H9 (cell line): Measurements from ENCODE around the gene ARHGEF6. TPM values are rescaled to one million over a fixed set of nuclear protein-coding genes. Genes with fewer than 3 reads are reported as not detected.

Experiments used
- DNase-seq: peaks from one replicate; pipeline ENCODE4 v3.0.0-alpha.2; 2017
- H2AFZ ChIP-seq: one replicate; pipeline ENCODE4 v1.6.1; 2013; ENCODE audit warnings: mild to moderate bottlenecking, low read length, control low read depth, moderate library complexity
- H2AK5ac ChIP-seq: 2 replicates; pipeline ENCODE4 v1.6.1; 2013; ENCODE audit warnings: low read length, control low read depth, mixed read lengths; ENCODE audit not compliant: insufficient read length
- H2BK120ac ChIP-seq: one replicate; pipeline ENCODE4 v1.6.1; 2013; ENCODE audit warnings: low read depth, mild to moderate bottlenecking, low read length, control low read depth, inconsistent platforms; ENCODE audit not compliant: poor library complexity, severe bottlenecking
- H2BK12ac ChIP-seq: 2 replicates; pipeline ENCODE4 v1.6.1; 2013; ENCODE audit warnings: low read length, control low read depth, mixed read lengths, low read depth; ENCODE audit not compliant: insufficient read length
- H2BK15ac ChIP-seq: 2 replicates; pipeline ENCODE4 v1.6.1; 2013; ENCODE audit warnings: low read depth, low read length, control low read depth
- H2BK20ac ChIP-seq: one replicate; pipeline ENCODE4 v1.6.1; 2013; ENCODE audit warnings: low read depth, mild to moderate bottlenecking, low read length, control low read depth, inconsistent platforms; ENCODE audit not compliant: poor library complexity, severe bottlenecking
- H2BK5ac ChIP-seq: 2 replicates; pipeline ENCODE4 v1.6.1; 2013; ENCODE audit warnings: low read length, control low read depth, mixed read lengths; ENCODE audit not compliant: insufficient read length
- H3K14ac ChIP-seq: 2 replicates; pipeline ENCODE4 v1.6.1; 2013; ENCODE audit warnings: low read length, control low read depth; ENCODE audit not compliant: insufficient read depth
- H3K18ac ChIP-seq: 2 replicates; pipeline ENCODE4 v1.6.1; 2013; ENCODE audit warnings: low read depth, mild to moderate bottlenecking, mixed read lengths, low read length, control low read depth; ENCODE audit not compliant: insufficient read length
- H3K23ac ChIP-seq: 2 replicates; pipeline ENCODE4 v1.6.1; 2013; ENCODE audit warnings: low read length, control low read depth, mixed read lengths, low read depth; ENCODE audit not compliant: insufficient read length
- H3K23me2 ChIP-seq: 2 replicates; pipeline ENCODE4 v1.6.1; 2013; ENCODE audit warnings: low read depth, mild to moderate bottlenecking, mixed read lengths, low read length, control low read depth; ENCODE audit not compliant: insufficient read length, poor library complexity, severe bottlenecking
- H3K27ac ChIP-seq: 2 replicates; pipeline ENCODE4 v1.5.1; 2013; ENCODE audit warnings: low read length, control low read depth, mixed read lengths, low read depth; ENCODE audit not compliant: insufficient read length
- H3K27me3 ChIP-seq: 2 replicates; pipeline ENCODE4 v1.6.1; 2013; ENCODE audit warnings: low read length, control low read depth, inconsistent platforms; ENCODE audit not compliant: insufficient read depth
- H3K4ac ChIP-seq: 2 replicates; pipeline ENCODE4 v1.6.1; 2013; ENCODE audit warnings: low read depth, mild to moderate bottlenecking, control low read depth, inconsistent platforms, low read length, moderate library complexity
- H3K4me1 ChIP-seq: 2 replicates; pipeline ENCODE4 v1.6.1; 2013; ENCODE audit warnings: low read length, control low read depth, inconsistent platforms; ENCODE audit not compliant: insufficient read depth
- H3K4me2 ChIP-seq: 2 replicates; pipeline ENCODE4 v1.6.1; 2013; ENCODE audit warnings: low read length, control low read depth, mixed read lengths; ENCODE audit not compliant: insufficient read length, insufficient read depth
- H3K56ac ChIP-seq: 2 replicates; pipeline ENCODE4 v1.6.1; 2013; ENCODE audit warnings: low read depth, mild to moderate bottlenecking, mixed read lengths, low read length, control low read depth; ENCODE audit not compliant: insufficient read length
- H3K79me1 ChIP-seq: 2 replicates; pipeline ENCODE4 v1.6.1; 2013; ENCODE audit warnings: low read depth, mild to moderate bottlenecking, moderate library complexity, low read length, control low read depth, inconsistent platforms; ENCODE audit not compliant: insufficient read depth, poor library complexity, severe bottlenecking
- H3K79me2 ChIP-seq: 2 replicates; pipeline ENCODE4 v1.6.1; 2013; ENCODE audit warnings: low read length, control low read depth, inconsistent platforms; ENCODE audit not compliant: insufficient read depth
- H3K9ac ChIP-seq: 2 replicates; pipeline ENCODE4 v1.6.1; 2013; ENCODE audit warnings: low read length, control low read depth, mixed read lengths; ENCODE audit not compliant: insufficient read length; ENCODE audit errors: extremely low read depth
- H3K9me3 ChIP-seq: one replicate; pipeline ENCODE4 v1.6.1; 2013; ENCODE audit warnings: low read depth, low read length, inconsistent platforms; ENCODE audit not compliant: control insufficient read depth
- H3T11ph ChIP-seq: one replicate; pipeline ENCODE4 v1.6.1; 2013; ENCODE audit warnings: mild to moderate bottlenecking, low read length, control low read depth, inconsistent platforms
- H4K20me1 ChIP-seq: one replicate; pipeline ENCODE4 v1.6.1; 2013; ENCODE audit not compliant: control insufficient read depth, insufficient read length, insufficient read depth
- H4K5ac ChIP-seq: 2 replicates; pipeline ENCODE4 v1.6.1; 2013; ENCODE audit warnings: low read depth, mild to moderate bottlenecking, mixed read lengths, low read length, control low read depth; ENCODE audit not compliant: insufficient read length
- H4K8ac ChIP-seq: replicated peaks from 2 replicates; pipeline ENCODE4 v1.6.1; 2013; ENCODE audit warnings: low read length, control low read depth, mixed read lengths, low read depth; ENCODE audit not compliant: insufficient read length
- H4K91ac ChIP-seq: 2 replicates; pipeline ENCODE4 v1.6.1; 2013; ENCODE audit warnings: low read depth, mild to moderate bottlenecking, moderate library complexity, mixed read lengths, low read length, control low read depth; ENCODE audit not compliant: insufficient read length
- H3K27ac Mint-ChIP-seq, 3 experiments: 2 replicates in 2 of 3; 3 replicates in 1 of 3; pipeline ENCODE4 v1.8.0; 2020 to 2021; ENCODE audit warnings: mixed read lengths in 3 of 3, mild to moderate bottlenecking in 1 of 3, moderate library complexity in 1 of 3
- H3K27me3 Mint-ChIP-seq: 2 replicates; pipeline ENCODE4 v1.8.0; 2021; ENCODE audit warnings: low read depth, mild to moderate bottlenecking, moderate library complexity, mixed read lengths
- H3K36me3 Mint-ChIP-seq, 3 experiments: 2 replicates in 2 of 3; 3 replicates in 1 of 3; pipeline ENCODE4 v1.8.0; 2020 to 2021; ENCODE audit warnings: low read depth in 3 of 3, mixed read lengths in 3 of 3; ENCODE audit not compliant: insufficient read depth in 1 of 3
- H3K4me1 Mint-ChIP-seq, 2 experiments: 2 replicates each; pipeline ENCODE4 v1.8.0; 2020; ENCODE audit warnings: mixed read lengths in 2 of 2
- H3K4me3 Mint-ChIP-seq, 2 experiments: 2 replicates in 1 of 2; 3 replicates in 1 of 2; pipeline ENCODE4 v1.8.0; 2020 to 2021; ENCODE audit warnings: mild to moderate bottlenecking in 2 of 2, mixed read lengths in 2 of 2, moderate library complexity in 1 of 2
- H3K9me3 Mint-ChIP-seq, 2 experiments: 2 replicates in 1 of 2; 3 replicates in 1 of 2; pipeline ENCODE4 v1.8.0; 2020; ENCODE audit warnings: mild to moderate bottlenecking in 2 of 2, mixed read lengths in 2 of 2, moderate library complexity in 1 of 2
- WGBS: extraction: QIAGEN DNeasy Blood & Tissue Kit; methylation state at CpG from one replicate; pipeline ENCODE4 v1.1.7; 2013; ENCODE audit warnings: missing lambda C conversion rate, low lambda C conversion rate, mixed read lengths; ENCODE audit not compliant: insufficient read length; ENCODE audit errors: extremely low coverage; 5-methylcytosine and 5-hydroxymethylcytosine counted together
- total RNA-seq: library from RNA; stranded (reverse); gene quantifications from 2 replicates; pipeline ENCODE4 v1.2.1, GENCODE V29; 2021
- TF ChIP-seq, protein P1 (sequence below): fragments of 200-600 bp; sonication (generic); conservative IDR thresholded peaks from 3 replicates; pipeline ENCODE4 v1.8.0; 2021; ENCODE audit warnings: antibody characterized with exemption, mild to moderate bottlenecking

Gene ARHGEF6
- total RNA-seq, 1 experiment from 2014 or later: 3.6 TPM

DNA sequence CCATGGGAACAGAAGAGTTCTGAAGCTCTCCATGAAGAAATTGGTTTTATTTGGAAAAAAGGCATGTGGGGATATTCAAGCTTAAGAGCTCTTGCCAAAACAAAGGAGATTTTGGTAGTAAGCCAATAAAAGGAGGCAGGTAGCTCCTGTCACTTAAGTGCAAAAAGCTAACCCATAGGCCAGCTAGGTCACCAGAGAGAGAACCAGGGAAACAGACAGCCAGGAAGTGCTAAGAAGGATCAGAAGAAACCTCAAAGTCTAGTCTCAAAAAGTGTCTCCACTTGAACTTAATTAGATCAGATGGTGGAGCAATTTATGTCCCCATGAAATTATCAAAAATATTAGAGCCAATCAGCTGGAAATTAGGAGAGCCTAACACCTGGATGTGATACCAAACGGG is 83.6 kb downstream of the ARHGEF6 start:
- DNase-seq: no peak
- Histone ChIP-seq H3K56ac (no peak overlapping the region), H4K8ac (no peak overlapping the region), H3K4me1 (no peaks in the 10 kb centered on the region), H2BK5ac (no peak overlapping the region), H4K5ac (no peak overlapping the region), H3T11ph (no peak overlapping the region), H4K91ac (no peak overlapping the region), H3K4me2 (no peak overlapping the region), H3K79me2 (no peaks in the 10 kb centered on the region), H3K27me3 (no peaks in the 10 kb centered on the region), H2BK15ac (no peak overlapping the region), H3K23me2 (no peaks in the 10 kb centered on the region), H2BK12ac (no peak overlapping the region), H3K9ac (no peak overlapping the region), H3K79me1 (no peaks in the 10 kb centered on the region), H3K9me3 (peaks cover 16% of the 10 kb centered on the region), H3K18ac (no peak overlapping the region), H3K27ac (no peak overlapping the region), H2AFZ (no peak overlapping the region), H2AK5ac (no peak overlapping the region), H3K4ac (no peak overlapping the region), H2BK20ac (no peak overlapping the region), H3K23ac (no peak overlapping the region), H4K20me1 (no peaks in the 10 kb centered on the region), H2BK120ac (no peak overlapping the region), H3K14ac (no peak overlapping the region)
- H3K36me3 Mint-ChIP-seq: peaks cover 0 to 8% (median 3%) of the 10 kb centered on the region in 3 experiments; a peak in 2 of 7 replicates
- H3K9me3 Mint-ChIP-seq: peaks cover 53 to 62% of the 10 kb centered on the region in 2 experiments
- TF ChIP-seq, protein P1, sequence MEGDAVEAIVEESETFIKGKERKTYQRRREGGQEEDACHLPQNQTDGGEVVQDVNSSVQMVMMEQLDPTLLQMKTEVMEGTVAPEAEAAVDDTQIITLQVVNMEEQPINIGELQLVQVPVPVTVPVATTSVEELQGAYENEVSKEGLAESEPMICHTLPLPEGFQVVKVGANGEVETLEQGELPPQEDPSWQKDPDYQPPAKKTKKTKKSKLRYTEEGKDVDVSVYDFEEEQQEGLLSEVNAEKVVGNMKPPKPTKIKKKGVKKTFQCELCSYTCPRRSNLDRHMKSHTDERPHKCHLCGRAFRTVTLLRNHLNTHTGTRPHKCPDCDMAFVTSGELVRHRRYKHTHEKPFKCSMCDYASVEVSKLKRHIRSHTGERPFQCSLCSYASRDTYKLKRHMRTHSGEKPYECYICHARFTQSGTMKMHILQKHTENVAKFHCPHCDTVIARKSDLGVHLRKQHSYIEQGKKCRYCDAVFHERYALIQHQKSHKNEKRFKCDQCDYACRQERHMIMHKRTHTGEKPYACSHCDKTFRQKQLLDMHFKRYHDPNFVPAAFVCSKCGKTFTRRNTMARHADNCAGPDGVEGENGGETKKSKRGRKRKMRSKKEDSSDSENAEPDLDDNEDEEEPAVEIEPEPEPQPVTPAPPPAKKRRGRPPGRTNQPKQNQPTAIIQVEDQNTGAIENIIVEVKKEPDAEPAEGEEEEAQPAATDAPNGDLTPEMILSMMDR: no peak
- H3K27ac Mint-ChIP-seq: no peak overlapping the region
- H3K4me1 Mint-ChIP-seq: peaks cover 5 to 6% of the 10 kb centered on the region in 2 experiments
- WGBS: no CpG with 5 or more reads among the region's 1 CpG
- H3K4me3 Mint-ChIP-seq: no peak overlapping the region
- H3K27me3 Mint-ChIP-seq: no peaks in the 10 kb centered on the region; the same call in 1 of the 2 replicates
